Measurements from ENCODE around the gene SLC22A7.

- TF ChIP-seq, protein P1, sequence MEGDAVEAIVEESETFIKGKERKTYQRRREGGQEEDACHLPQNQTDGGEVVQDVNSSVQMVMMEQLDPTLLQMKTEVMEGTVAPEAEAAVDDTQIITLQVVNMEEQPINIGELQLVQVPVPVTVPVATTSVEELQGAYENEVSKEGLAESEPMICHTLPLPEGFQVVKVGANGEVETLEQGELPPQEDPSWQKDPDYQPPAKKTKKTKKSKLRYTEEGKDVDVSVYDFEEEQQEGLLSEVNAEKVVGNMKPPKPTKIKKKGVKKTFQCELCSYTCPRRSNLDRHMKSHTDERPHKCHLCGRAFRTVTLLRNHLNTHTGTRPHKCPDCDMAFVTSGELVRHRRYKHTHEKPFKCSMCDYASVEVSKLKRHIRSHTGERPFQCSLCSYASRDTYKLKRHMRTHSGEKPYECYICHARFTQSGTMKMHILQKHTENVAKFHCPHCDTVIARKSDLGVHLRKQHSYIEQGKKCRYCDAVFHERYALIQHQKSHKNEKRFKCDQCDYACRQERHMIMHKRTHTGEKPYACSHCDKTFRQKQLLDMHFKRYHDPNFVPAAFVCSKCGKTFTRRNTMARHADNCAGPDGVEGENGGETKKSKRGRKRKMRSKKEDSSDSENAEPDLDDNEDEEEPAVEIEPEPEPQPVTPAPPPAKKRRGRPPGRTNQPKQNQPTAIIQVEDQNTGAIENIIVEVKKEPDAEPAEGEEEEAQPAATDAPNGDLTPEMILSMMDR (IDR thresholded peaks at IDR 0.05; ENCODE audit: low read depth, low read length), result no peak
- TF ChIP-seq EZH2phosphoT487 (IDR thresholded peaks at IDR 0.05; ENCODE audit: low read depth), result no peak
These were observed 3.5 kb upstream of the SLC22A7 start for GRCh38 chr6:43294536-43294935.

Measured in OCI-LY3 (cell line).